Nephron progenitor cell (in vitro differentiated cells): ENCODE results near the gene NXT1.

Source experiments
- DNase-seq: peaks from one replicate; pipeline ENCODE4 v3.0.0; 2021
- H3K27ac Mint-ChIP-seq: 2 replicates; pipeline ENCODE4 v1.8.0; 2021; ENCODE audit warnings: mild to moderate bottlenecking, moderate library complexity, mixed read lengths
- H3K27me3 Mint-ChIP-seq: 2 replicates; pipeline ENCODE4 v1.8.0; 2021; ENCODE audit warnings: mild to moderate bottlenecking, low read depth, mixed read lengths; ENCODE audit not compliant: poor library complexity
- H3K36me3 Mint-ChIP-seq: 2 replicates; pipeline ENCODE4 v1.8.0; 2021; ENCODE audit warnings: low read depth, mixed read lengths
- H3K4me1 Mint-ChIP-seq: 2 replicates; pipeline ENCODE4 v1.8.0; 2021; ENCODE audit warnings: mixed read lengths
- H3K4me3 Mint-ChIP-seq: 2 replicates; pipeline ENCODE4 v1.8.0; 2021; ENCODE audit warnings: mild to moderate bottlenecking, moderate library complexity, mixed read lengths
- H3K9me3 Mint-ChIP-seq: 2 replicates; pipeline ENCODE4 v1.8.0; 2021; ENCODE audit warnings: mild to moderate bottlenecking, moderate library complexity, mixed read lengths
- CTCF ChIP-seq: fragments of 200-600 bp; sonication (generic); IDR thresholded peaks from 2 replicates; pipeline ENCODE4 v1.5.0; 2021; ENCODE audit warnings: antibody characterized with exemption

NXT1 gene

GRCh38 chr20:23350196-23350903 is at the start of gene NXT1:
Gene NXT1 (plus strand): TSS chr20:23350791. CDS start chr20:23354042, 3,251 bp downstream.
- Mint-ChIP-seq H3K27ac (peak within 1 kb of the TSS; percentile 100), H3K36me3 (peaks cover 5% of the 10 kb centered on the region), H3K27me3 (peaks cover 3% of the 10 kb centered on the region), H3K4me1 (peaks cover 56% of the 10 kb centered on the region), H3K9me3 (no peaks in the 10 kb centered on the region), H3K4me3 (peak within 1 kb of the TSS; percentile 87)
- TF ChIP-seq CTCF = no peak
- peak; percentile 97 for DNase-seq

- Mint-ChIP-seq H3K9me3 (no peaks in the 10 kb centered on the region), H3K4me1 (peaks cover 26% of the 10 kb centered on the region)
Measured at GRCh38 chr20:23301436-23302050, 49.0 kb upstream of the NXT1 start.

GRCh38 chr20:23302386-23302785 is 48.2 kb upstream of the NXT1 start:
- DNase-seq = no peak
- TF ChIP-seq CTCF = no peak
- Mint-ChIP-seq H3K4me3 (no peak overlapping the region), H3K27ac (no peak overlapping the region), H3K4me1 (peaks cover 18% of the 10 kb centered on the region), H3K27me3 (no peaks in the 10 kb centered on the region), H3K9me3 (no peaks in the 10 kb centered on the region), H3K36me3 (no peaks in the 10 kb centered on the region)

More at GRCh38 chr20:23301436-23302050, 49.0 kb upstream of the NXT1 start:
- Mint-ChIP-seq H3K27me3 (peaks cover 3% of the 10 kb centered on the region), H3K36me3 (no peaks in the 10 kb centered on the region), H3K4me3 (no peak overlapping the region), H3K27ac (no peak overlapping the region)
- DNase-seq = no peak
- no peak for TF ChIP-seq CTCF

GRCh38 chr20:23302801-23303200 is 47.8 kb upstream of the NXT1 start:
- H3K9me3 Mint-ChIP-seq = no peaks in the 10 kb centered on the region
- peaks cover 14% of the 10 kb centered on the region for H3K4me1 Mint-ChIP-seq
- H3K27me3 Mint-ChIP-seq = no peaks in the 10 kb centered on the region
- no peaks in the 10 kb centered on the region for H3K36me3 Mint-ChIP-seq
- DNase-seq = no peak
- no peak for TF ChIP-seq CTCF
- H3K27ac Mint-ChIP-seq = no peak overlapping the region
- no peak overlapping the region for H3K4me3 Mint-ChIP-seq

GRCh38 chr20:23303325-23304102 is 47.1 kb upstream of the NXT1 start:
- Mint-ChIP-seq H3K9me3 (peaks cover 7% of the 10 kb centered on the region), H3K4me1 (peaks cover 13% of the 10 kb centered on the region), H3K36me3 (no peaks in the 10 kb centered on the region), H3K4me3 (no peak overlapping the region), H3K27ac (peak overlapping the region; percentile 80), H3K27me3 (no peaks in the 10 kb centered on the region)
- no peak for DNase-seq
- no peak for TF ChIP-seq CTCF
